8988T (cell line): ENCODE data around the gene KRT79.

Experiments used
- DNase-seq: peaks from one replicate; pipeline ENCODE4 v3.0.0; 2011

Gene KRT79

GRCh38 chr12:52788192-52788875 lies 45.8 kb downstream of the KRT79 start:
- DNase-seq: no peak

- no peak for DNase-seq
These were observed 46.6 kb downstream of the KRT79 start for GRCh38 chr12:52787324-52788191.

- DNase-seq: no peak
These were observed 49.2 kb downstream of the KRT79 start for GRCh38 chr12:52784909-52785308.

GRCh38 chr12:52783563-52784316 lies 50.4 kb downstream of the KRT79 start:
- DNase-seq: no peak

- no peak for DNase-seq
These were observed 51.6 kb downstream of the KRT79 start for GRCh38 chr12:52782502-52782901.

- DNase-seq: no peak
These were observed 52.6 kb downstream of the KRT79 start for GRCh38 chr12:52781399-52782082.

- no peak for DNase-seq
These were observed 54.2 kb downstream of the KRT79 start for GRCh38 chr12:52779914-52780313.

- DNase-seq: no peak
These were observed 55.3 kb downstream of the KRT79 start for GRCh38 chr12:52778833-52779232.

- DNase-seq: no peak
These were observed 56.5 kb downstream of the KRT79 start for GRCh38 chr12:52777566-52777965.

- DNase-seq: no peak
These were observed 57.2 kb downstream of the KRT79 start, which contains the start of gene KRT76 for GRCh38 chr12:52776913-52777395. TSS of gene KRT76 (minus strand) at chr12:52777345. CDS start at chr12:52777291, 54 bp downstream.

- DNase-seq: no peak
These were observed 57.7 kb downstream of the KRT79 start for GRCh38 chr12:52776435-52776834.

- DNase-seq: no peak
These were observed 59.4 kb downstream of the KRT79 start for GRCh38 chr12:52774629-52775250.

GRCh38 chr12:52772772-52773171 lies 61.3 kb downstream of the KRT79 start:
- DNase-seq: no peak

GRCh38 chr12:52772188-52772587 lies 61.9 kb downstream of the KRT79 start:
- no peak for DNase-seq

GRCh38 chr12:52771505-52771904 lies 62.6 kb downstream of the KRT79 start:
- DNase-seq: no peak
